Uterus (tissue), 2 donors: ENCODE results near the gene DFFA.

Experiments
- CTCF ChIP-seq, 4 experiments: fragments of 200-600 bp in 2 of 4; fragments of 450-650 bp in 2 of 4; sonication (generic) in 2 of 4; IDR thresholded peaks; one replicate each; pipeline ENCODE4 v1.5.1; 2016 to 2019; ENCODE audit warnings: antibody characterized with exemption in 4 of 4, mild to moderate bottlenecking in 2 of 4, moderate library complexity in 1 of 4
- POLR2A ChIP-seq, 2 donors: fragments of 450-650 bp; IDR thresholded peaks; one replicate each; pipeline ENCODE4 v1.6.1; 2016; ENCODE audit warnings: antibody characterized with exemption in 2 of 2, mild to moderate bottlenecking in 1 of 2, moderate library complexity in 1 of 2

DNA sequence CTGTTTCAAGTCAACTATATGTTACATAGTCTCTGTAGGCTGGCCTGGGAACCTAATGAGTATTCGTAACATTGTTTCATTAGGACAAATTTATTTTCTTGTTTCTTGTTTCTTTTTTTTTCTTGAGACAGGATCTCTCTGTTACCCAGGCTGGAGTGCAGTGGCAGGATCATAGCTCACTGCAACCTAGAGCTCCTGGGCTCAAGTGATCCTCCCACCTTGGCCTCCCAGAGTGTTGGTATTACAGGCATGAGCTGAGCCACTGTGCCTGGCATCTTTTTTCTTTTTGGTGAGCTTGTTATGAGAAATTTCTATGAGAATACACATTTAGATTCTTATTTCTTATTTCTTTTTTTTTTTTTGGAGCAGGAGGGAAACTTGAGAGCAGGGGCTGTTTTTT is 35.3 kb downstream of the DFFA start:
- TF ChIP-seq POLR2A (IDR thresholded peaks at IDR 0.05) (no peak), CTCF (IDR thresholded peaks at IDR 0.05) (no peak)
